CD4-positive, CD25-positive, alpha-beta regulatory T cell (primary cell): ENCODE results near the gene CASP7. TPM values are rescaled to one million over a fixed set of nuclear protein-coding genes. Genes with fewer than 3 reads are reported as not detected.
A peak's percentile ranks its signal among the peaks of the same experiment; 100 is the strongest.

Source experiments
- ATAC-seq, 2 donors: fragments of 150-1000 bp; cut with Tn5 transposase; one replicate each; pipeline ENCODE4 v1.10.0; 2021; ENCODE audit warnings: low read depth in 2 of 2, moderate number of reproducible peaks in 2 of 2, moderate library complexity in 1 of 2
- DNase-seq, 3 donors: peaks; one replicate each; pipeline versions ENCODE4 v3.0.0 to v3.0.0-alpha.2; 2012 to 2022; ENCODE audit warnings: mixed read lengths in 1 of 3
- H3K27ac ChIP-seq: one replicate; pipeline ENCODE4 v1.7.0; 2013; ENCODE audit warnings: mild to moderate bottlenecking, low read length; ENCODE audit not compliant: insufficient read depth, poor library complexity, severe bottlenecking
- H3K27me3 ChIP-seq: one replicate; pipeline ENCODE4 v1.7.0; 2013; ENCODE audit warnings: low read length; ENCODE audit not compliant: control insufficient read depth, insufficient read depth
- H3K36me3 ChIP-seq: one replicate; pipeline ENCODE4 v1.7.0; 2013; ENCODE audit warnings: mild to moderate bottlenecking, low read length, moderate library complexity; ENCODE audit not compliant: control insufficient read depth, insufficient read depth
- H3K4me1 ChIP-seq: 2 replicates; pipeline ENCODE4 v1.7.0; 2013; ENCODE audit warnings: mild to moderate bottlenecking, low read length; ENCODE audit not compliant: insufficient read depth, control insufficient read depth, poor library complexity, severe bottlenecking
- H3K4me3 ChIP-seq: one replicate; pipeline ENCODE4 v1.7.0; 2013; ENCODE audit warnings: low read depth, mild to moderate bottlenecking, low read length, moderate library complexity
- H3K9me3 ChIP-seq, 2 experiments: 1 replicate in 1 of 2; 2 replicates in 1 of 2; pipeline ENCODE4 v1.7.0; 2013; ENCODE audit warnings: low read length in 2 of 2, mild to moderate bottlenecking in 1 of 2, moderate library complexity in 1 of 2; ENCODE audit not compliant: control insufficient read depth in 2 of 2
- H3K27ac Mint-ChIP-seq, 3 donors: one replicate each; pipeline ENCODE4 v1.8.0; 2020 to 2022; ENCODE audit warnings: mild to moderate bottlenecking in 3 of 3, mixed read lengths in 3 of 3, moderate library complexity in 2 of 3
- H3K27me3 Mint-ChIP-seq: one replicate; pipeline ENCODE4 v1.8.0; 2022; ENCODE audit warnings: mild to moderate bottlenecking, mixed read lengths
- H3K36me3 Mint-ChIP-seq: one replicate; pipeline ENCODE4 v1.8.0; 2020; ENCODE audit warnings: mixed read lengths
- H3K4me1 Mint-ChIP-seq, 4 donors: one replicate each; pipeline ENCODE4 v1.8.0; 2020 to 2022; ENCODE audit warnings: mixed read lengths in 4 of 4, mild to moderate bottlenecking in 1 of 4
- H3K4me3 Mint-ChIP-seq, 4 donors: one replicate each; pipeline ENCODE4 v1.8.0; 2020 to 2022; ENCODE audit warnings: mild to moderate bottlenecking in 4 of 4, mixed read lengths in 4 of 4, moderate library complexity in 3 of 4
- H3K9me3 Mint-ChIP-seq, 7 donors: one replicate each; pipeline ENCODE4 v1.8.0; 2020 to 2022; ENCODE audit warnings: mixed read lengths in 7 of 7, mild to moderate bottlenecking in 3 of 7, moderate library complexity in 2 of 7
- polyA plus RNA-seq, 4 donors: library from polyadenylated mRNA; unstranded; fragments of 300-500 nt; fragmentation: Illumina TruSeq; gene quantifications; one replicate each; pipeline ENCODE4 v1.2.3, GENCODE V29; 2021
- total RNA-seq: library from RNA; stranded (reverse); gene quantifications from one replicate; pipeline ENCODE4 v1.2.3, GENCODE V29; 2022

Gene CASP7
- total and polyA plus RNA-seq, 5 donors from 2014 or later, result 11.1 to 24.2 (median 21.7) TPM

DNA sequence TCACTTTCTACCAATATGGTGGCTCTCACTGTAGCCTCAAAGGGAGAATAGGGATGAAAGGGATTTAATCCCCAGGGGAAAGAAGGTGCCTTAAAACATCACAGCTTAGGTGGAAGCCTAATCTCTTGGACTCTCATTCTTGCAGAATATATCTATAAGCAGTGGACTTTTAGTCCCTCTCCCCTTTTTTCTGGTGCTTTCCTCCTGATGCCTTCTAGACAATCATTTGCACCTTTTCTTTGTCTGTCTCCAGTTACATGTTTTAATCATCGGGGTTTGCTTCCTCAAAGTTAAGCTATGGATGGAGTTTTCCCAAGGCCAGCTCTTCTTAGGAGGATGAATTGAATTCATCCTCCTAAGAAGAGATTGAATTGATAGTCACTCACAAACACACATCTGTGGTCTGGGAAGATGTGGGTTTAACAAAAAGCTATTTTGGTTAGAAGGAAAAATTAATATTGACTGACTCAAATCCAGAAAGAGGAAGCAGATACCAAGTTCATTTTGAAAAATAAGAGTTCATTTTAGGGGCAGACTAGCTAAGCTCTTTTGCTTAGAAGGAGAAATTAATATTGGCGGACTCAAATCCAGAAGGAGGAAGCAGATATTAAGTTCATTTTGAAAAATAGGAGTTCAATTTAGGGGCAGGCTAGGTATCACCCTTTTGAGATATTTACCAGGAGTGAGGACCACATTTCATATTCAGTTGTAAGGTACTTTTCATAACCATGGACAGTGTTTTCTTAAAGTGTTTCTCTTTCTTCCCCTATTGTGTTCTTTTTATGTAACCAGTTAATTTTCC, 36.6 kb downstream of the CASP7 start:
- Mint-ChIP-seq H3K27ac (peak overlapping the region in 2 of 3 donors; percentile 50 to 62), H3K4me1 (peaks cover 0 to 10% (median 6%) of the 10 kb centered on the region in 4 donors), H3K27me3 (no peaks in the 10 kb centered on the region), H3K4me3 (no peak overlapping the region), H3K9me3 (peaks cover 0 to 2% (median 0%) of the 10 kb centered on the region in 7 donors), H3K36me3 (peaks cover 42% of the 10 kb centered on the region)
- H3K36me3 ChIP-seq, result peaks cover 13% of the 10 kb centered on the region
- no peak overlapping the region for H3K4me3 ChIP-seq
- H3K4me1 ChIP-seq, result no peaks in the 10 kb centered on the region
- no peaks in the 10 kb centered on the region for H3K27me3 ChIP-seq
- H3K9me3 ChIP-seq, result no peaks in the 10 kb centered on the region
- H3K27ac ChIP-seq, result no peak overlapping the region
- ATAC-seq (no peak), DNase-seq (no peak)

- peak overlapping the region in 1 of 3 donors; percentile 95 for H3K27ac Mint-ChIP-seq
- peaks cover 0 to 2% (median 0%) of the 10 kb centered on the region in 7 donors for H3K9me3 Mint-ChIP-seq
- H3K36me3 Mint-ChIP-seq, result peaks cover 58% of the 10 kb centered on the region
Observed at GRCh38 chr10:113718969-113719822, 39.5 kb downstream of the CASP7 start.

DNA sequence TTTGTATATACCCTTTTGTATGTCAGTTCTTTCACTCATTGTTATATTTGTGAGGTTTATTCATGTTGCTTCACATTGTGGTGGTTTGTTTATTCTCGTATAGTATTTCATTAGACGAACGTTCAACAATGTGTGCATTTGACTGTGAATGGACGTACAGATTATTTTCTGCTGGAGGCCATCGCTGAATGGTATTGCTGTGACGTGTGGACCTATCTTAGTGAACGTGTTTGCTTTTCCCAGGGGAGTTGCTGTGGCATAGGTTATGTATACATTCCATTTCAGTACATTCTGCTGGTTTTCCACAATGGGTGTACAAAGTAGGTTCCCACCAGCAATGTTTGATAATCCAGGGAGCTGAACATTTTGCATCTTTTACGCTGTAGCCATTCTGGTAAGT, 40.7 kb downstream of the CASP7 start:
- Histone ChIP-seq H3K27me3 (no peaks in the 10 kb centered on the region), H3K4me3 (no peak overlapping the region), H3K36me3 (peaks cover 39% of the 10 kb centered on the region), H3K27ac (no peak overlapping the region), H3K4me1 (no peaks in the 10 kb centered on the region), H3K9me3 (no peaks in the 10 kb centered on the region)
- H3K4me1 Mint-ChIP-seq, result peaks cover 0 to 10% (median 3%) of the 10 kb centered on the region in 4 donors
- DNase-seq, result no peak
- H3K9me3 Mint-ChIP-seq, result peaks cover 0 to 2% (median 0%) of the 10 kb centered on the region in 7 donors
- no peaks in the 10 kb centered on the region for H3K27me3 Mint-ChIP-seq
- H3K27ac Mint-ChIP-seq, result no peak overlapping the region
- no peak for ATAC-seq
- peaks cover 66% of the 10 kb centered on the region for H3K36me3 Mint-ChIP-seq
- H3K4me3 Mint-ChIP-seq, result peak overlapping the region in 1 of 4 donors; percentile 23

More at GRCh38 chr10:113718969-113719822, 39.5 kb downstream of the CASP7 start:
- H3K27me3 Mint-ChIP-seq, result no peaks in the 10 kb centered on the region
- Histone ChIP-seq H3K27ac (no peak overlapping the region), H3K9me3 (no peaks in the 10 kb centered on the region), H3K27me3 (no peaks in the 10 kb centered on the region), H3K36me3 (peaks cover 28% of the 10 kb centered on the region), H3K4me1 (no peaks in the 10 kb centered on the region), H3K4me3 (peak overlapping the region; percentile 8)
- DNase-seq (peak in 2 of 3 donors; percentile 29 to 45), ATAC-seq (peak in 1 of 2 donors; percentile 47)
- H3K4me1 Mint-ChIP-seq, result peaks cover 0 to 10% (median 3%) of the 10 kb centered on the region in 4 donors
- H3K4me3 Mint-ChIP-seq, result peak overlapping the region; percentile 17 to 80 (median 58)

DNA sequence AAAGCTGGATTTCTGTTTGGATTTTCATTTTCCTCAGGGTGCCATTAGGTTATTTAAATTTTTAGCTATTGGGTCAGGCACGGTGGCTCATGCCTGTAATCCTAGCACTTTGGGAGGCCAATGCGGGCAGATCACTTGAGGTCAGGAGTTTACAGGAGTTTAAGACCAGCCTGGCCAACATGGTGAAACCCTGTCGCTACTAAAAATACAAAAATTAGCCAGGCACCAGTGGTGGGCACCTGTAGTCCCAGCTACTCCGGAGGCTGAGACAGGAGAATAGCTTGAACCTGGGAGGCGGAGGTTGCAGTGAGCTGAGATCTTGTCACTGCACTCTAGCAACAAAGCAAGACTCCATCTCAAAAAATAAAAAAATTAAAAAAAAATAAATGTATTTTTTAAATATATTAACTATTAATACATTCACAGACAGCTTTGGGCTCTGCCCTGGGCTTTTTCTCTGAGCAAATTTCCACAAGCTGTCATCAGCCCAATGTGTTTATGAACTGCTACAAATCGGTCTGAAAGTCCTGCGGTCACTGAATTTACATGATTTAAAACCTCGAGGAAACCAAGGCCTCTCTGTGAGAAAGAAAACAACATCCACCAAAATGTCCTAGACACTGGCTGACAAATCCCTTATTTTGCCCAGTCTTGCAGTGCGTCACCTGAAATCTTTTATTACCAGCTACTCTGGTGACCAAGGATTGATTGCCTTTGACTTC, 52.6 kb downstream of the CASP7 start:
- no peaks in the 10 kb centered on the region for H3K9me3 ChIP-seq
- H3K27me3 ChIP-seq, result no peaks in the 10 kb centered on the region
- H3K4me3 Mint-ChIP-seq, result no peak overlapping the region
- ATAC-seq, result no peak
- DNase-seq, result no peak
- H3K27ac Mint-ChIP-seq, result no peak overlapping the region
- no peaks in the 10 kb centered on the region for H3K4me1 ChIP-seq
- H3K4me1 Mint-ChIP-seq, result no peaks in the 10 kb centered on the region
- no peak overlapping the region for H3K4me3 ChIP-seq
- H3K9me3 Mint-ChIP-seq, result peaks cover 0 to 2% (median 0%) of the 10 kb centered on the region in 7 donors
- no peak overlapping the region for H3K27ac ChIP-seq
- peaks cover 37% of the 10 kb centered on the region for H3K36me3 Mint-ChIP-seq
- H3K27me3 Mint-ChIP-seq, result no peaks in the 10 kb centered on the region
- peaks cover 28% of the 10 kb centered on the region for H3K36me3 ChIP-seq

- Mint-ChIP-seq H3K36me3 (peaks cover 34% of the 10 kb centered on the region), H3K9me3 (peaks cover 0 to 2% (median 0%) of the 10 kb centered on the region in 7 donors), H3K27me3 (no peaks in the 10 kb centered on the region), H3K4me3 (no peak overlapping the region), H3K27ac (no peak overlapping the region), H3K4me1 (no peaks in the 10 kb centered on the region)
- DNase-seq, result no peak
- no peaks in the 10 kb centered on the region for H3K9me3 ChIP-seq
- H3K36me3 ChIP-seq, result peaks cover 25% of the 10 kb centered on the region
- no peak overlapping the region for H3K4me3 ChIP-seq
- H3K27me3 ChIP-seq, result no peaks in the 10 kb centered on the region
- ATAC-seq, result no peak
- H3K27ac ChIP-seq, result no peak overlapping the region
- no peaks in the 10 kb centered on the region for H3K4me1 ChIP-seq
Observed at GRCh38 chr10:113732966-113733365, 53.3 kb downstream of the CASP7 start.

- Mint-ChIP-seq H3K4me1 (no peaks in the 10 kb centered on the region), H3K36me3 (peaks cover 27% of the 10 kb centered on the region), H3K4me3 (no peak overlapping the region), H3K27ac (no peak overlapping the region), H3K27me3 (no peaks in the 10 kb centered on the region), H3K9me3 (no peaks in the 10 kb centered on the region)
- ATAC-seq (no peak), DNase-seq (no peak)
- Histone ChIP-seq H3K27ac (no peak overlapping the region), H3K4me1 (no peaks in the 10 kb centered on the region), H3K36me3 (peaks cover 18% of the 10 kb centered on the region), H3K4me3 (no peak overlapping the region), H3K9me3 (no peaks in the 10 kb centered on the region), H3K27me3 (no peaks in the 10 kb centered on the region)
Observed at GRCh38 chr10:113733635-113734034, 53.9 kb downstream of the CASP7 start.

GRCh38 chr10:113735913-113736312, 56.2 kb downstream of the CASP7 start:
- peaks cover 5% of the 10 kb centered on the region for H3K36me3 Mint-ChIP-seq
- no peaks in the 10 kb centered on the region for H3K27me3 ChIP-seq
- ATAC-seq (no peak), DNase-seq (no peak)
- no peak overlapping the region for H3K27ac Mint-ChIP-seq
- no peak overlapping the region for H3K4me3 Mint-ChIP-seq
- peaks cover 0 to 1% (median 0%) of the 10 kb centered on the region in 7 donors for H3K9me3 Mint-ChIP-seq
- no peaks in the 10 kb centered on the region for H3K36me3 ChIP-seq
- no peak overlapping the region for H3K4me3 ChIP-seq
- no peaks in the 10 kb centered on the region for H3K4me1 Mint-ChIP-seq
- no peaks in the 10 kb centered on the region for H3K9me3 ChIP-seq
- no peaks in the 10 kb centered on the region for H3K4me1 ChIP-seq
- peaks cover 5% of the 10 kb centered on the region for H3K27me3 Mint-ChIP-seq
- no peak overlapping the region for H3K27ac ChIP-seq
